ENCODE data around the gene MSL3B.

MSL3B gene

GRCh38 chr2:233831861-233832260 lies 36.3 kb downstream of the MSL3B start:
- DNase-seq = peak; percentile 3

GRCh38 chr2:233831011-233831721 lies 37.0 kb downstream of the MSL3B start:
- DNase-seq = peak; percentile 23

- DNase-seq = peak; percentile 26
Measured at GRCh38 chr2:233830111-233830802, 37.9 kb downstream of the MSL3B start.

- DNase-seq = peak; percentile 27
Measured at GRCh38 chr2:233829193-233830110, 38.7 kb downstream of the MSL3B start.

GRCh38 chr2:233828546-233829192 lies 39.5 kb downstream of the MSL3B start:
- DNase-seq = peak; percentile 28

GRCh38 chr2:233824373-233824772 lies 43.8 kb downstream of the MSL3B start:
- peak; percentile 7 for DNase-seq

- no peak for DNase-seq
Measured at GRCh38 chr2:233823731-233824121, 44.5 kb downstream of the MSL3B start.

- peak; percentile 12 for DNase-seq
Measured at GRCh38 chr2:233822781-233823730, 45.1 kb downstream of the MSL3B start.

- peak; percentile 16 for DNase-seq
Measured at GRCh38 chr2:233822101-233822771, 46.0 kb downstream of the MSL3B start.

GRCh38 chr2:233821709-233822100 lies 46.5 kb downstream of the MSL3B start:
- peak; percentile 14 for DNase-seq

- peak; percentile 12 for DNase-seq
Measured at GRCh38 chr2:233821196-233821595, 47.0 kb downstream of the MSL3B start.

- DNase-seq = peak; percentile 21
Measured at GRCh38 chr2:233820774-233821105, 47.4 kb downstream of the MSL3B start.

GRCh38 chr2:233819884-233820773 lies 48.1 kb downstream of the MSL3B start:
- DNase-seq = peak; percentile 4

GRCh38 chr2:233818639-233819621 lies 49.3 kb downstream of the MSL3B start:
- DNase-seq = peak; percentile 20

GRCh38 chr2:233817995-233818638 lies 50.1 kb downstream of the MSL3B start:
- DNase-seq = no peak

- peak; percentile 18 for DNase-seq
Measured at GRCh38 chr2:233817361-233817911, 50.8 kb downstream of the MSL3B start.

GRCh38 chr2:233816771-233817170 lies 51.4 kb downstream of the MSL3B start:
- peak; percentile 3 for DNase-seq

- DNase-seq = no peak
Measured at GRCh38 chr2:233816334-233816733, 51.9 kb downstream of the MSL3B start.

Data from activated CD4-positive, CD25-positive, alpha-beta regulatory T cell treated with anti-CD3 and anti-CD28 coated beads, Interleukin-2, amount 50 U/mL, for 72 hours (primary cell).